ENCODE data around the gene CHRNA9.

Gene CHRNA9

GRCh38 chr4:40347472-40347871 lies 12.3 kb downstream of the CHRNA9 start:
- no peak for DNase-seq

GRCh38 chr4:40348000-40348399 lies 12.9 kb downstream of the CHRNA9 start:
- DNase-seq = no peak

- no peak for DNase-seq
Observed at GRCh38 chr4:40349561-40350198, 14.5 kb downstream of the CHRNA9 start.

- DNase-seq = no peak
Observed at GRCh38 chr4:40350627-40351227, 15.6 kb downstream of the CHRNA9 start.

GRCh38 chr4:40354158-40354557 lies 19.0 kb downstream of the CHRNA9 start:
- DNase-seq = no peak

GRCh38 chr4:40355131-40355530 lies 20.0 kb downstream of the CHRNA9 start:
- no peak for DNase-seq

GRCh38 chr4:40357738-40358137 lies 22.6 kb downstream of the CHRNA9 start:
- no peak for DNase-seq

GRCh38 chr4:40361338-40361737 lies 26.2 kb downstream of the CHRNA9 start:
- DNase-seq = no peak

GRCh38 chr4:40363382-40363920 lies 28.3 kb downstream of the CHRNA9 start:
- no peak for DNase-seq

- no peak for DNase-seq
Observed at GRCh38 chr4:40363945-40364344, 28.8 kb downstream of the CHRNA9 start.

GRCh38 chr4:40365766-40366165 lies 30.6 kb downstream of the CHRNA9 start:
- no peak for DNase-seq

- no peak for DNase-seq
Observed at GRCh38 chr4:40367451-40367850, 32.3 kb downstream of the CHRNA9 start.

- DNase-seq = no peak
Observed at GRCh38 chr4:40369437-40370274, 34.5 kb downstream of the CHRNA9 start.

GRCh38 chr4:40372651-40373050 lies 37.5 kb downstream of the CHRNA9 start:
- no peak for DNase-seq

- no peak for DNase-seq
Observed at GRCh38 chr4:40373636-40374035, 38.5 kb downstream of the CHRNA9 start.

- no peak for DNase-seq
Observed at GRCh38 chr4:40375095-40375494, 40.0 kb downstream of the CHRNA9 start.

- DNase-seq = no peak
Observed at GRCh38 chr4:40375620-40376019, 40.5 kb downstream of the CHRNA9 start.

GRCh38 chr4:40377512-40378365 lies 42.6 kb downstream of the CHRNA9 start:
- DNase-seq = no peak

GRCh38 chr4:40378619-40379018 lies 43.5 kb downstream of the CHRNA9 start:
- no peak for DNase-seq

- no peak for DNase-seq
Observed at GRCh38 chr4:40379248-40379647, 44.1 kb downstream of the CHRNA9 start.

- no peak for DNase-seq
Observed at GRCh38 chr4:40380647-40381046, 45.5 kb downstream of the CHRNA9 start.

- DNase-seq = no peak
Observed at GRCh38 chr4:40388239-40388638, 53.1 kb downstream of the CHRNA9 start.

GRCh38 chr4:40389986-40390385 lies 54.9 kb downstream of the CHRNA9 start:
- no peak for DNase-seq
